ENCODE results near the gene DGAT2.

- TF ChIP-seq, protein P1, sequence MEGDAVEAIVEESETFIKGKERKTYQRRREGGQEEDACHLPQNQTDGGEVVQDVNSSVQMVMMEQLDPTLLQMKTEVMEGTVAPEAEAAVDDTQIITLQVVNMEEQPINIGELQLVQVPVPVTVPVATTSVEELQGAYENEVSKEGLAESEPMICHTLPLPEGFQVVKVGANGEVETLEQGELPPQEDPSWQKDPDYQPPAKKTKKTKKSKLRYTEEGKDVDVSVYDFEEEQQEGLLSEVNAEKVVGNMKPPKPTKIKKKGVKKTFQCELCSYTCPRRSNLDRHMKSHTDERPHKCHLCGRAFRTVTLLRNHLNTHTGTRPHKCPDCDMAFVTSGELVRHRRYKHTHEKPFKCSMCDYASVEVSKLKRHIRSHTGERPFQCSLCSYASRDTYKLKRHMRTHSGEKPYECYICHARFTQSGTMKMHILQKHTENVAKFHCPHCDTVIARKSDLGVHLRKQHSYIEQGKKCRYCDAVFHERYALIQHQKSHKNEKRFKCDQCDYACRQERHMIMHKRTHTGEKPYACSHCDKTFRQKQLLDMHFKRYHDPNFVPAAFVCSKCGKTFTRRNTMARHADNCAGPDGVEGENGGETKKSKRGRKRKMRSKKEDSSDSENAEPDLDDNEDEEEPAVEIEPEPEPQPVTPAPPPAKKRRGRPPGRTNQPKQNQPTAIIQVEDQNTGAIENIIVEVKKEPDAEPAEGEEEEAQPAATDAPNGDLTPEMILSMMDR (IDR thresholded peaks at IDR 0.05), result no peak
- TF ChIP-seq POLR2A (IDR thresholded peaks at IDR 0.05), result no peak
- TF ChIP-seq EP300 (IDR thresholded peaks at IDR 0.05), result no peak
Measured at GRCh38 chr11:75780888-75781287, 12.3 kb downstream of the DGAT2 start.
